HCT116 (cell line): ENCODE results near the gene SPTLC1.

Experiments
- CEBPB ChIP-seq: IDR thresholded peaks from 2 replicates; pipeline ENCODE4 v1.6.1; 2012; ENCODE audit warnings: low read depth
- EZH2 ChIP-seq: fragments of 200-600 bp; sonication (generic); IDR thresholded peaks from 2 replicates; pipeline ENCODE4 v1.6.1; 2017; ENCODE audit warnings: antibody characterized with exemption, mixed run types
- EZH2phosphoT487 ChIP-seq: fragments of 200-600 bp; IDR thresholded peaks from 2 replicates; pipeline ENCODE4 v1.6.1; 2018; ENCODE audit warnings: antibody characterized with exemption, borderline replicate concordance

DNA sequence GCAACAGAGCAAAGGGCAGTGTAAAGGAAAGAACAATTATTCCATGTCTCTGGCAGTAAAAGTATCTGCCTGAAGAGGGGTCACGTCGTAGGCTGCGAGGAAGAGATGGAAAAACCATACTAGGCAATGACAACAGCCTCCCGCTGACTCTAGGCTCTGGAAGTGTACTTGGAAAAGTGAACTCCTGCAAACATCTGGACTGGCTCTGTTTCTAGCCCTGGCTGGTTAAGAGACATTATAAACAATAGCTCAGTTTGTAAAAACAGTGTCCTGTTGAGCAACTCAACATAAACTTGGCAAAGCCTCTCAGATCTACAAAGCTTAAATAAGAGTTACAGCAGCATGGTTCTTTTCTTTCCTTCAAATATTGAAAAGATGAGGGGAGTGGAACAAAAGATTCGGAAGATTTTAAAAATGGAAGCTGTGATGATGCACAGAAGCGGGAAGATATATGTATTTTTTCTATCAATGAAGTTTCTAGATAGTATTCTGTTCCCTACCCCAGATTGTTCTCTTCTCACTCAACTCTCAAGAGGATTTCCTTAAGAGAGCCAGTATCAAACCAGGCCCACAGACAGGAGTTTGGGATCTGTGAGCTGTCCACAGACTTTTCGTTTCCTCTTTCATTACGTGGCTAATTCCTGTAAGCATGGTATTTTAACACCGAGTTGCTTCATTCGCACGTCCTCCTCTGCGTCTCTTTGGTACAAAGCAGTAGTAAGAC lies 79.4 kb downstream of the SPTLC1 start:
- no peak for TF ChIP-seq EZH2phosphoT487
- TF ChIP-seq CEBPB = no peak
- TF ChIP-seq EZH2 = no peak
